GM23338 (cell line): Measurements from ENCODE around the gene TRIM71. TPM values are rescaled to one million over a fixed set of nuclear protein-coding genes. Genes with fewer than 3 reads are reported as not detected.

Source experiments
- polyA plus RNA-seq: library from polyadenylated mRNA; unstranded; fragments of >200 nt; fragmentation: Nextera tagmentation; extraction: Ambion mirVana; gene quantifications from 2 replicates; pipeline ENCODE4 v1.2.1, GENCODE V29; 2016
- total RNA-seq: library from RNA; depleted of rRNA; stranded (reverse); fragments of >200 nt; shearing (Covaris generic); gene quantifications from 2 replicates; pipeline ENCODE4 v1.2.3, GENCODE V29; 2014; rRNA removed

TRIM71 gene
- total and polyA plus RNA-seq, 2 experiments from 2014 or later: 71.5 to 346 TPM

Other genes starting within 250 kb of the TRIM71 start
- 45.1 and 52.9 TPM in 2 replicates for gene DYNC1LI1, start 247.1 kb upstream of the TRIM71 start, total RNA-seq
- gene DYNC1LI1, start 247.1 kb upstream of the TRIM71 start, polyA plus RNA-seq: 41.7 and 48.0 TPM in 2 replicates
- gene CNOT10, start 132.8 kb upstream of the TRIM71 start, total RNA-seq: 46.9 and 58.1 TPM in 2 replicates
- gene CNOT10, start 132.8 kb upstream of the TRIM71 start, polyA plus RNA-seq: 24.2 and 27.2 TPM in 2 replicates
- 0.35 and 0.39 TPM in 2 replicates for gene CCR4, start 133.6 kb downstream of the TRIM71 start, total RNA-seq
- 0.10 TPM in 1 of 2 replicates, not detected in the other for gene CCR4, start 133.6 kb downstream of the TRIM71 start, polyA plus RNA-seq